NCI-H2171 treated with DMSO at 0.1 percent for 48 hours (cell line): Measurements from ENCODE around the gene ILKAP.

Experiments
- DNase-seq: peaks from one replicate; lab custom pipeline; 2025; lab: John Stamatoyannopoulos, UW

Gene ILKAP

GRCh38 chr2:238166391-238167343 is 36.8 kb downstream of the ILKAP start:
- DNase-seq = no peak

GRCh38 chr2:238165288-238165921 is 38.1 kb downstream of the ILKAP start:
- DNase-seq = no peak

GRCh38 chr2:238164906-238165287 is 38.6 kb downstream of the ILKAP start:
- DNase-seq = no peak

- DNase-seq = no peak
These were observed 39.9 kb downstream of the ILKAP start for GRCh38 chr2:238163481-238164198.

- no peak for DNase-seq
These were observed 40.6 kb downstream of the ILKAP start for GRCh38 chr2:238162846-238163441.

- DNase-seq = no peak
These were observed 41.1 kb downstream of the ILKAP start for GRCh38 chr2:238162251-238162845.

GRCh38 chr2:238161291-238162051 is 42.0 kb downstream of the ILKAP start:
- no peak for DNase-seq

GRCh38 chr2:238160206-238161129 is 43.0 kb downstream of the ILKAP start:
- DNase-seq = no peak

- no peak for DNase-seq
These were observed 43.8 kb downstream of the ILKAP start for GRCh38 chr2:238159661-238160205.

- DNase-seq = no peak
These were observed 44.4 kb downstream of the ILKAP start for GRCh38 chr2:238159071-238159539.

GRCh38 chr2:238158509-238159070 is 44.9 kb downstream of the ILKAP start, which contains the start of gene ERFE:
ERFE (plus strand) TSS chr2:238158970; CDS start chr2:238159008, 38 bp downstream.
- DNase-seq = peak; percentile 3

GRCh38 chr2:238158018-238158508 is 45.4 kb downstream of the ILKAP start:
- DNase-seq = no peak

GRCh38 chr2:238157506-238158017 is 45.9 kb downstream of the ILKAP start:
- no peak for DNase-seq

GRCh38 chr2:238155761-238156694 is 47.5 kb downstream of the ILKAP start:
- no peak for DNase-seq

GRCh38 chr2:238155051-238155760 is 48.3 kb downstream of the ILKAP start:
- no peak for DNase-seq

- no peak for DNase-seq
These were observed 48.9 kb downstream of the ILKAP start for GRCh38 chr2:238154570-238154969.
